ENCODE data around the gene TET2.

TET2 gene

GRCh38 chr4:105267280-105267679 is 120.6 kb downstream of the TET2 start:
- H2BK120ac ChIP-seq (ENCODE audit: low read depth, low read length): no peak overlapping the region
- H2AFZ ChIP-seq (ENCODE audit: low read depth, low read length): no peak overlapping the region
- no peak overlapping the region for H3K9ac ChIP-seq (ENCODE audit: low read length)
- H2BK5ac ChIP-seq (ENCODE audit: low read depth, low read length, poor library complexity, severe bottlenecking): no peak overlapping the region
- H3K27me3 ChIP-seq (ENCODE audit: control insufficient read depth in 1 of 2, insufficient read depth in 1 of 2, low read length in 2 of 2): no peaks in the 10 kb centered on the region
- peaks cover 6 to 60% of the 10 kb centered on the region in 2 experiments for H3K36me3 ChIP-seq (ENCODE audit: control insufficient read depth in 1 of 2, insufficient read depth in 2 of 2, low read depth in 1 of 2, low read length in 2 of 2)
- H3K9me3 ChIP-seq (ENCODE audit: control insufficient read depth, low read length): no peaks in the 10 kb centered on the region
- H3K23ac ChIP-seq (ENCODE audit: low read length in 2 of 2): no peak overlapping the region
- no peak overlapping the region for H4K8ac ChIP-seq (ENCODE audit: low read length)
- DNase-seq: no peak
- H3K4ac ChIP-seq (ENCODE audit: low read depth in 1 of 2, low read length in 2 of 2): no peak overlapping the region
- H3K14ac ChIP-seq (ENCODE audit: low read length in 2 of 2): no peak overlapping the region
- H2BK15ac ChIP-seq (ENCODE audit: low read depth, poor library complexity, severe bottlenecking): no peak overlapping the region
- H3K79me1 ChIP-seq (replicated peaks; ENCODE audit: low read length, poor library complexity, severe bottlenecking): no peaks in the 10 kb centered on the region
- H4K91ac ChIP-seq (ENCODE audit: low read length): no peak overlapping the region
- H3K4me3 ChIP-seq (ENCODE audit: insufficient read depth in 1 of 2, low read depth in 1 of 2, low read length in 2 of 2): no peak overlapping the region
- no peaks in the 10 kb centered on the region for H3K4me1 ChIP-seq (ENCODE audit: control insufficient read depth, insufficient read depth, low read depth, low read length)
- no peak overlapping the region for H3K18ac ChIP-seq (ENCODE audit: low read depth in 1 of 2, low read length in 2 of 2)
- H3K27ac ChIP-seq (ENCODE audit: low read length, poor library complexity, severe bottlenecking): no peak overlapping the region
- WGBS: 80% methylated on average over 1 of the region's 3 CpGs
- H2AK5ac ChIP-seq (ENCODE audit: low read length, severe bottlenecking): no peak overlapping the region
- no peak overlapping the region for H3K4me2 ChIP-seq (ENCODE audit: low read length, poor library complexity, severe bottlenecking)
- no peak overlapping the region for H2BK12ac ChIP-seq (ENCODE audit: low read length in 2 of 2)

DNA sequence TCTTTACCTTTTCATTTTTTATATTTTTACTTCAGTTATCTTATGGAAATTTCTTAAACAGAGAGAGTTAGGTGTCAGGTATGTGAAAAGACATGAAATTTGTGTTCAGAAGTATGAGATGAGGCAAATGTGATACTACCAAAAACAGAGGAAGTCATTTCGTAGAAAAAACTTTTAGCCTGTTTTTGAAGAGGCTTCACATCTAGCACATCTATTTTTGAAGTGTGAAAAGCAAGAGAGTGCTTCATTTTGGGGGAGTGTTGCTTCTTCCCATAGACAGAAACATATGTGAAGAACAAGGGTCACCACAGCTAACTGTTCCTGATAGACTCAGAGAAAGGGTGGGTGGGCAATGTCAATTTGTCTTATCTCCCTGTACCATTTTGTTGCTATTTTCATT is 125.3 kb downstream of the TET2 start:
- no peaks in the 10 kb centered on the region for H3K27me3 ChIP-seq (ENCODE audit: control insufficient read depth in 1 of 2, insufficient read depth in 1 of 2, low read length in 2 of 2)
- no peak overlapping the region for H3K23ac ChIP-seq (ENCODE audit: low read length in 2 of 2)
- H2BK120ac ChIP-seq (ENCODE audit: low read depth, low read length): no peak overlapping the region
- no peak for DNase-seq
- H4K8ac ChIP-seq (ENCODE audit: low read length): no peak overlapping the region
- no peak overlapping the region for H2AFZ ChIP-seq (ENCODE audit: low read depth, low read length)
- peaks cover 19 to 74% of the 10 kb centered on the region in 2 experiments for H3K36me3 ChIP-seq (ENCODE audit: control insufficient read depth in 1 of 2, insufficient read depth in 2 of 2, low read depth in 1 of 2, low read length in 2 of 2)
- no peak overlapping the region for H2BK12ac ChIP-seq (ENCODE audit: low read length in 2 of 2)
- H3K4me1 ChIP-seq (ENCODE audit: control insufficient read depth, insufficient read depth, low read depth, low read length): no peaks in the 10 kb centered on the region
- no peak overlapping the region for H3K18ac ChIP-seq (ENCODE audit: low read depth in 1 of 2, low read length in 2 of 2)
- H3K4me3 ChIP-seq (ENCODE audit: insufficient read depth in 1 of 2, low read depth in 1 of 2, low read length in 2 of 2): no peak overlapping the region
- H3K9me3 ChIP-seq (ENCODE audit: control insufficient read depth, low read length): no peaks in the 10 kb centered on the region
- H3K4ac ChIP-seq (ENCODE audit: low read depth in 1 of 2, low read length in 2 of 2): no peak overlapping the region
- no peak overlapping the region for H4K91ac ChIP-seq (ENCODE audit: low read length)
- peaks cover 5% of the 10 kb centered on the region for H3K79me1 ChIP-seq (replicated peaks; ENCODE audit: low read length, poor library complexity, severe bottlenecking)
- no peak overlapping the region for H3K9ac ChIP-seq (ENCODE audit: low read length)
- no peak overlapping the region for H2AK5ac ChIP-seq (ENCODE audit: low read length, severe bottlenecking)
- no peak overlapping the region for H2BK15ac ChIP-seq (ENCODE audit: low read depth, poor library complexity, severe bottlenecking)
- H2BK5ac ChIP-seq (ENCODE audit: low read depth, low read length, poor library complexity, severe bottlenecking): no peak overlapping the region
- no peak overlapping the region for H3K14ac ChIP-seq (ENCODE audit: low read length in 2 of 2)
- H3K27ac ChIP-seq (ENCODE audit: low read length, poor library complexity, severe bottlenecking): no peak overlapping the region
- WGBS: 94% methylated on average over 1 of the region's 1 CpG
- H3K4me2 ChIP-seq (ENCODE audit: low read length, poor library complexity, severe bottlenecking): no peak overlapping the region

DNA sequence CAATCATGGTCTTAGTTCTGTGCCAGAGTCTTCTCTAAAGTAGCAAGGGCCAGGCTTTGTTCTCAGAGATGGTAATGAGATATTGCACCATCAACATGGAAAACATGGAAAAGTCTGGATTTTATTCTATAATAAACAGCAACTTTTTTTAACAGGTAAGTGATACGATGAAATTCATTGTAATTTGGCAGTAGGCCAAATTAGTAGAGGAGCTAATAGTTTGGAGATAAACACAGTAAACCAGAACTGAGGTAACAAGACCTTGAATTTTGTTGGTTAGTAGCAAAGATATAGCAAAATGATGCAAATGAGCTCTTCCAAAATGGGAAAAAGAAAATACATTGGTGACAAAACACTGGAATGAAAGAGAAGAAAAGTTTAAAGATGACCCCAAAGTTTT is 126.6 kb downstream of the TET2 start:
- no peak overlapping the region for H3K14ac ChIP-seq (ENCODE audit: low read length in 2 of 2)
- no peak overlapping the region for H3K23ac ChIP-seq (ENCODE audit: low read length in 2 of 2)
- H2BK15ac ChIP-seq (ENCODE audit: low read depth, poor library complexity, severe bottlenecking): no peak overlapping the region
- no peak overlapping the region for H3K27ac ChIP-seq (ENCODE audit: low read length, poor library complexity, severe bottlenecking)
- H3K9me3 ChIP-seq (ENCODE audit: control insufficient read depth, low read length): no peaks in the 10 kb centered on the region
- no peak overlapping the region for H3K4me2 ChIP-seq (ENCODE audit: low read length, poor library complexity, severe bottlenecking)
- no peak overlapping the region for H2BK5ac ChIP-seq (ENCODE audit: low read depth, low read length, poor library complexity, severe bottlenecking)
- no peak overlapping the region for H2BK120ac ChIP-seq (ENCODE audit: low read depth, low read length)
- no peak overlapping the region for H3K9ac ChIP-seq (ENCODE audit: low read length)
- WGBS: 100% methylated on average over 1 of the region's 1 CpG
- H2BK12ac ChIP-seq (ENCODE audit: low read length in 2 of 2): no peak overlapping the region
- H4K91ac ChIP-seq (ENCODE audit: low read length): no peak overlapping the region
- H3K4ac ChIP-seq (ENCODE audit: low read depth in 1 of 2, low read length in 2 of 2): no peak overlapping the region
- H3K79me1 ChIP-seq (replicated peaks; ENCODE audit: low read length, poor library complexity, severe bottlenecking): peaks cover 5% of the 10 kb centered on the region
- no peak overlapping the region for H4K8ac ChIP-seq (ENCODE audit: low read length)
- H2AFZ ChIP-seq (ENCODE audit: low read depth, low read length): no peak overlapping the region
- H3K27me3 ChIP-seq (ENCODE audit: control insufficient read depth in 1 of 2, insufficient read depth in 1 of 2, low read length in 2 of 2): no peaks in the 10 kb centered on the region
- H3K18ac ChIP-seq (ENCODE audit: low read depth in 1 of 2, low read length in 2 of 2): no peak overlapping the region
- no peak overlapping the region for H3K4me3 ChIP-seq (ENCODE audit: insufficient read depth in 1 of 2, low read depth in 1 of 2, low read length in 2 of 2)
- no peaks in the 10 kb centered on the region for H3K4me1 ChIP-seq (ENCODE audit: control insufficient read depth, insufficient read depth, low read depth, low read length)
- DNase-seq: no peak
- H3K36me3 ChIP-seq (ENCODE audit: control insufficient read depth in 1 of 2, insufficient read depth in 2 of 2, low read depth in 1 of 2, low read length in 2 of 2): peaks cover 19 to 72% of the 10 kb centered on the region in 2 experiments
- no peak overlapping the region for H2AK5ac ChIP-seq (ENCODE audit: low read length, severe bottlenecking)

- no CpG with 5 or more reads among the region's 2 CpGs for WGBS
Observed at GRCh38 chr4:105274090-105274489, 127.4 kb downstream of the TET2 start.

More at GRCh38 chr4:105274090-105274489, 127.4 kb downstream of the TET2 start:
- Histone ChIP-seq H3K18ac (ENCODE audit: low read depth in 1 of 2, low read length in 2 of 2) (no peak overlapping the region), H3K4me2 (ENCODE audit: low read length, poor library complexity, severe bottlenecking) (no peak overlapping the region), H3K79me1 (replicated peaks; ENCODE audit: low read length, poor library complexity, severe bottlenecking) (peaks cover 5% of the 10 kb centered on the region), H2AFZ (ENCODE audit: low read depth, low read length) (no peak overlapping the region), H3K27ac (ENCODE audit: low read length, poor library complexity, severe bottlenecking) (no peak overlapping the region), H2BK15ac (ENCODE audit: low read depth, poor library complexity, severe bottlenecking) (no peak overlapping the region), H2BK12ac (ENCODE audit: low read length in 2 of 2) (no peak overlapping the region), H3K4ac (ENCODE audit: low read depth in 1 of 2, low read length in 2 of 2) (no peak overlapping the region), H3K4me3 (ENCODE audit: insufficient read depth in 1 of 2, low read depth in 1 of 2, low read length in 2 of 2) (no peak overlapping the region), H2BK5ac (ENCODE audit: low read depth, low read length, poor library complexity, severe bottlenecking) (no peak overlapping the region), H3K14ac (ENCODE audit: low read length in 2 of 2) (no peak overlapping the region), H2AK5ac (ENCODE audit: low read length, severe bottlenecking) (no peak overlapping the region), H3K27me3 (ENCODE audit: control insufficient read depth in 1 of 2, insufficient read depth in 1 of 2, low read length in 2 of 2) (no peaks in the 10 kb centered on the region), H3K23ac (ENCODE audit: low read length in 2 of 2) (no peak overlapping the region), H4K8ac (ENCODE audit: low read length) (no peak overlapping the region), H3K9me3 (ENCODE audit: control insufficient read depth, low read length) (no peaks in the 10 kb centered on the region), H3K9ac (ENCODE audit: low read length) (no peak overlapping the region), H2BK120ac (ENCODE audit: low read depth, low read length) (no peak overlapping the region), H3K4me1 (ENCODE audit: control insufficient read depth, insufficient read depth, low read depth, low read length) (no peaks in the 10 kb centered on the region), H3K36me3 (ENCODE audit: control insufficient read depth in 1 of 2, insufficient read depth in 2 of 2, low read depth in 1 of 2, low read length in 2 of 2) (peaks cover 19 to 70% of the 10 kb centered on the region in 2 experiments), H4K91ac (ENCODE audit: low read length) (no peak overlapping the region)
- no peak for DNase-seq
